HG03175 (cell line): Measurements from ENCODE around the gene MBIP.

Source experiments
- ATAC-seq: cut with Tn5 transposase; IDR thresholded peaks from one replicate; pipeline ENCODE4 v1.9.1; 2021; ENCODE audit warnings: mild to moderate bottlenecking, moderate library complexity; ENCODE audit not compliant: unreplicated experiment

Gene MBIP

GRCh38 chr14:36313898-36314297, 6.5 kb downstream of the MBIP start:
- no peak for ATAC-seq

DNA sequence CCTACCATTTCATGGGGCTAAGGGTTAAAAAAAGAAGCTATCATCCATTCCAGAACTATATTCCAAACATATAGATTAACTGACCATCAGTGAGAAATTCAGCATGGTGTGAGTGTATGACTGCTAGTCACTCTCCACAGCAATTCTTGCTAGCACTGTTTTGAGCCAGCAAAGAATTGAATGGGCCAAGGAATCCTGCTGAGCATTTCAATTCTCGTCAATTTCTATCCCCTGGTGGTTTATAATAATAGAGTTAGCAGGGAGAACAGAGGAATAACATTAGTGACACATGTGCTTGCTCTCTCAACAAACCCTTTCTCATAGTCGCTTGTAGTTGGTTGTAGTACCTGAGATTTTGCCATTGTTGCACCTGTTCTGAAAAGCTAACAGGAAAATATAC, 7.2 kb downstream of the MBIP start:
- ATAC-seq: no peak

GRCh38 chr14:36306836-36307235, 13.6 kb downstream of the MBIP start:
- no peak for ATAC-seq

DNA sequence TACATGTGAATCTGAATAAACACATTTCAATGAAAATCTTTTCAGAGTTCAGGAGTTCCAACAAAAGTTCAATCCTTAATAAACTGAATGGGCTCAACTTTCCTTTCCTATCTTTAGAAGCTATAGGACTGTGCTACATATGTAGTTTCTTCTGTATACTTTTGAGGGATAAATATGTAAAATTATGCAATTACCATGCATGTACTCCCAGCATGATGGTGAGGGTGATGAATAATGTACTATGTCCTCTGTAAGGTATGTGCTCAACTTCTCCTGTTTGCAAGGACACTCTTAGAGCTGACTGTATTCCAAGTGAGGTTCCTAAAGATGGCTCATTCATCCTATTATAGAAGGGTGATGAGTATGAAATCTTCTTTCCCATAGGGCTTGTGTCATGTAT, 15.5 kb downstream of the MBIP start:
- no peak for ATAC-seq

GRCh38 chr14:36303960-36304359, 16.5 kb downstream of the MBIP start:
- ATAC-seq: no peak

DNA sequence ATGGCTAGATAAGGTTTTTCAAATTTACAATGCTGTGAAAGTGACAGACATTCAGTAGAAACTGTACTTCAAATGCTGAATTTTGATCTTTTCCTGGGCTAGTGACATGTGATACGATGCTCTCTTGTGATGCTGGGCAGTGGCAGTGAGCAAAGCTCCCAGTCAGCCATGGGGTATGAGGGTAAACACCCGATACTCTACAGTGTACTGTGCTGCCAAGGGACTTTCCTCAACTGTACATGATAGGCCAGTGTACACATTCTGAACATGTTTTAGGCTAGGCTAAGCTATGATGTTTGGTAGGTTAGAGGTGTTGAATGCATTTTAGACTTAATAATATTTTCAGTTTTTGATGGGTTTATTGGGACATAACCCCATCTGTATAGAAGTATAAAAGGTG, 17.6 kb downstream of the MBIP start:
- no peak for ATAC-seq

- ATAC-seq: no peak
Observed at GRCh38 chr14:36301159-36301558, 19.3 kb downstream of the MBIP start.

- no peak for ATAC-seq
Observed at GRCh38 chr14:36300337-36300736, 20.1 kb downstream of the MBIP start.

DNA sequence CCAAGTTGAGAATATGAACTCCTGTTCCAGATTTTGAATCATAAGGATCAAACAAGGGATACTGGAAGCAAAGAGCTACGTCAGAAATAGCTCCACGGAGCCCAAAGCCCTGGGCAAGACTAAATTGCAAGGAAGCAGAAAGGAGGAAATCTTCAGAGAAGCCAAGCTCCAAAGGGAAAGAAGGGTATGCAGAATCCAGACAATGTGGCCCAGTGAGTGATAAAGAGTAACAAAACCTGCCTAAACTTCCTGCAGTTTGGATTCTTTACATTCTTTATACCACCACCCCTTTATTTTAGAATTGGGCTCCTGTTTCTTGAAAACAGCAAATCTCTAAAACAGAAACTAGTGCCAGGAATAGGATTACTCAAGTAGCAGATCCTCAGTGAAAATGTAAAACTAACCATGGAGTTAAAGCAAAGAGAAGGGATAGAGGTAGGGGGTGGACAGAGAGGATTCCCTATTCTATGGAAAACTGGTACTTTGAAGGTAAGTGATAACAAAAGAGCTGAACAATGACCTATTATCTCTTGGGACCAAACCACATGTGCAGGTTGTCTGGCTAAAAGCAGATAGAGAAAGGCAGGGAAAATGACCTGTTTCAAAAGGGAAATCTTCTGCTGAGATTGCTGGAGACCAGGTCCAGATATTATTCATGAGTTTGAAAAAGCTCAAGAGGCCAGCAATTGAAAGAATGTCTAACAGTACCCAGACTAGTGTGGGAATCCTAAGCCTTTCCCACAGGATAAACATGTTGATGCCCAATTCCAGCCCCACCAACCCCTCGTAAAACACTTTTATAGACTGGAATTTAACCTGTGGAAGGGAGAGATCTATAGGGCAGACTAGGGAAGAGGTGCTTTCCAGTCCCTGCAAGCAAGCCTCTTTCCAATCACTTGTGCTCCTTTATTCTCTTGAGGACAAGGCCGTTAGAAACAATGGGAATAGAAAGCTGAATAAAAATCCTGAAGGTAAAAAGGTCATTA, 24.5 kb downstream of the MBIP start:
- no peak for ATAC-seq

DNA sequence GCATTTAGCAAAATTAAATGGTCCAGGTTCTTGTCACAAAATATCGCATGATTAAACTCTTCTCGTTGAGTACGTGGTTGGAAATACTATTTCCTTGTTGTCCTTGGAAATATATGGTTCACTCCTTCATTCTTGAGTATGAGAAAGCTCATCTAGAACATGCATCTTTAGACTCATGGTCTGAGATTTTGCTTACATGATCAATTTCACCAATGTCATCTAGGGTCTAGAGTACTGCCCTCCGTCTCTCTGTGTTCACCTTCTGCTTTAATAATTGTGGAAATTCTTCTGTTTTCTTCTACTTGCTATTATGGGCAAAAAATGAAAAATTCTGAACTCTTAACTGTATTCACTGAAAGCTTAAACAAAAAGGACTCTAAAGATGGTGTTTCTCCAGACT, 25.9 kb downstream of the MBIP start:
- ATAC-seq: no peak

DNA sequence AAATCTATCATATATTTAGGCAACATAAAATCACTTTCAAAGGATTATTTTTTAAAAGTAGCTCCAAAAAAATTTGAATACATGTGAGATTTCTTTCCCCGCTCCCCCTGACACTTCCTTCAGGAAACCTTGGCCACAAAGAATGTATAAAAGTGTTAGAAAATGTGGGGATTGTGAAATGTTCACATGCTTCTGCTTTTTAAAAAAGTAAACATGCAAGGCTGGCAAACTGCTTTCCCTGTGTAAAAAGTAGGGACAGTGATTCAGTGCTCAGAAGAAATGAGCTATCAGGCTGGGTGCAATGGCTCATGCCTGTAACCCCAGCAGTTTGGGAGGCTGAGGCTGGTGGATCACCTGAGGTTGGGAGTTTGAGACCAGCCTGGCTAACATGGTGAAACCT, 26.6 kb downstream of the MBIP start:
- ATAC-seq: no peak

- no peak for ATAC-seq
Observed at GRCh38 chr14:36289954-36290353, 30.5 kb downstream of the MBIP start.

GRCh38 chr14:36288496-36288895, 31.9 kb downstream of the MBIP start:
- ATAC-seq: no peak

DNA sequence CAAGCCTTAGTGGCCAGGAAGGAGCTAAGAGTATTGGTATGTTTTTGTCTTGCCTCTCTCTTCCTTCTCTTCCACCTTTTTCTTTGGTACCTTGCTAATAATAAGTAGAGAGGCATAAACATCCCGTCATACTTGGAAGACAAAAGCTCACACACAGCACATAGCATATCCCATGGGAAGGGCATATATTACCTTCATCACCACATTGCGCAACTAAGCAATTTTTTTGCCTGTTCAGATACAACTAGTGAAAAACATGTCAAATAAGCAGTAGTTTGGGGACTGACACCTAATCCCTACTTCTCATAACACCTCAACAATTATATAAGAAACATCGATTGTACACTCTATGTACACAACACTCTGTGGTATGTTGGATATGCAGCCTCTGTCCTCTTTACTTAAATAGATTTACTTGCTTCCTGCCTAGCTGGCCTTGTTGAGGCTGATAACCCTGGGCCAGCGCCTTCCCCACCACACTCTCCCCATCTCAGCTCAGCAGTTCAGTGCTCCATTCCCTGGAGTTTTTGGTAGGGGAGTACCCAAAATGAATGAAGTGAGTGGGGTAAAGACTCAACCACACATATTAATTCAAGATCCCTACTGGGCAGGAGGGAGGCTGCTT, 35.4 kb downstream of the MBIP start:
- ATAC-seq: no peak

GRCh38 chr14:36281309-36281708, 39.1 kb downstream of the MBIP start:
- no peak for ATAC-seq

- no peak for ATAC-seq
Observed at GRCh38 chr14:36279306-36280190, 40.9 kb downstream of the MBIP start.

- ATAC-seq: no peak
Observed at GRCh38 chr14:36275741-36276140, 44.7 kb downstream of the MBIP start.

DNA sequence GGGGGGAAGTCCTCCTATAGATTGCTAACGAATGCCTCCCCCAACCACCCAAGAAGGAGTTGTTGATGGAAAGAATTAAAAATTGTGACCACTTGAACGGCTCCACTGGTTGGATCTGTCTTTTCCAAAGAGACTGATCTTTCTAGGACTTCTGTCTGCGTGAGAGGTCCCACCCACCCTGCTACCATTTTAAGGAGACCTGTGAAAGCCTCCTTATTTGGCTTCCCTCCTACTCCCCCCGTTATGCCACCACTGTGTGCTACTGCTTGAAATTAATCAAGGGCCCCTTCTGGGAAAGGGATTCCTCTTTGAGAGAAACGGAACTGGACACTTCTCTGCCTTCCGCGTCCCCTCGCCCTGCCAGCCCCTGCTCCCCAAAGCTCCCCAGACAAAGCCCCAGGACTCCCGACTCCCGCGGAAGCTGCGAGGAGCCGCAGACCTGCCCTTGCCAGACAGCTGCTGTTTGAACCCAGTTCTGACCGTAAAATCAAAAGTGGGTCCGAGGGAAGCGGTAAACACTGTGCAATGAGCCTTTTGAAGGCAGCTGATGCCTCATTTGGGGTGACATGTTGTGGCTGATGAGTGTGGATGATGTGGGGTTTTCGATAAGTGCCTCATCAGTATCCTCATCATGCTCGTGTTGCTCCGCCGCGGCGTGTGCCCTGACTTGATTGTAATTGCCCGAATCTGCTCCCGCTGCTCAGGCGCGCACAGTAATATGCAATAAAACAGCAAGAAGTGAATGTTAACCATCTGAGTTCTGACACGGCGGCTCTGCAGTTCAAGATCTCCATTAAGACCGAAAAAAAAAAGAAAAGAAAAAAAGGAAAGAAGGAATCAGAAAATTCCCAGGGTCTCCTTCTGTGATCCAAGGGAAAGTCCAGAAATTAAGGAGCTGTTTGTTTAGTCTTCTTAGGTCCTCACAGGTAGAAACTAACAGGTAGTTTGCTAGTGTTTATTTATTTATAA, 48.2 kb downstream of the MBIP start:
- no peak for ATAC-seq

DNA sequence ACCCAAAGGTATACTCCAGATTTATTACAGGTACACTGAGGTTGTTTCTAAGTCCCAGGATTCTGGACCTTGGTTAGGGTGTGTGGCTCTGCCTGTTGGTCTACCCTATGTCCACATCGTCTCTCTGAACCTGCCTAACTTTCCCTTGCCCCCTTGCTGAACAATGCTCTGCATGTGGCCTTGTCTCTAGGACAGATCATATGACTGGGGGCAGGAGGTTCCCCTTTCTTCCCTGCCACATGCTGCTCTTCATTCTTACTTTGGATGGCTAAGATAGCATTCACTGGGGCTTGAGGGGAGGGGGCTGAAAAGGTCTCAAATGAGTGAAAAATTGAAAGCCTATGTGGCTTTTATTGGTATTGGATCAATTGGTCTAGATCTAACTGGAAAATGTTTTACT, 49.2 kb downstream of the MBIP start:
- no peak for ATAC-seq

DNA sequence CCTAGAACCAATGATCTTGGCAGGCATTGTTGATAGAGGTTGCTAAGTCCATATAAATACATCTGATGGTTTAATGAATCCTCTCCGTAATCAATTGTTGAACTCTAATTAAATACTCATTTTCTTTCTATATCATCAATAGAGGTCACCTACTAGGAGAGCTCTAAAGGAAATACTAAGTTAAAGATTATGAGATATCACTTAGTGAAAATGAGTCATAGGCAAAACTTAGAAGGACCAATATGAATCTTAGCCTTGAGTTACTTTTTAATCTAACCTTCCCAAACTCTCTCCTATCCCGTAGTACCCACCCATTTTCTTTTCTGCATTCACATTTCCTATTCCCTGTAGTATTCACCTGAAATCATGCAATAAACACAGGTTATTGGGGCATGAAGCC, 50.2 kb downstream of the MBIP start:
- no peak for ATAC-seq
